SK-N-SH (cell line): ENCODE data around the gene C14orf39. TPM values are rescaled to one million over a fixed set of nuclear protein-coding genes. Genes with fewer than 3 reads are reported as not detected.
A peak's percentile ranks its signal among the peaks of the same experiment; 100 is the strongest.

ENCODE experiments used
- CTCF ChIA-PET: fragments of 300-600, 350-600 bp; formaldehyde crosslinking; extraction: SDS; loops from one replicate; lab custom pipeline; 2021; lab: Yijun Ruan, JAX
- POLR2A ChIA-PET: fragments of 350-600 bp; sonication (Branson Sonifier 250); formaldehyde crosslinking; extraction: SDS; loops from one replicate; lab custom pipeline; 2020; ENCODE audit warnings: antibody characterized with exemption, inconsistent platforms; lab: Yijun Ruan, JAX
- DNase-seq: peaks from one replicate; pipeline ENCODE4 v3.0.0; 2012
- H2AFZ ChIP-seq: fragments of 200-600 bp; sonication (generic); 2 replicates; pipeline ENCODE4 v1.8.1; 2016; ENCODE audit warnings: antibody characterized with exemption, mild to moderate bottlenecking, low read depth
- H3F3A ChIP-seq: fragments of 200-600 bp; sonication (generic); replicated peaks from 2 replicates; pipeline ENCODE3; 2016; ENCODE audit warnings: antibody characterized with exemption, mild to moderate bottlenecking; ENCODE audit not compliant: insufficient read depth
- H3K27ac ChIP-seq, 2 experiments: fragments of 200-500 bp in 1 of 2; fragments of 200-600 bp in 1 of 2; sonication (Bioruptor generic) in 1 of 2; sonication (generic), shearing (Covaris generic) in 1 of 2; 2 replicates each; pipeline versions ENCODE4 v1.5.1 to v1.6.1; 2014 to 2016; ENCODE audit warnings: low read depth in 2 of 2, inconsistent platforms in 1 of 2, low read length in 1 of 2, mild to moderate bottlenecking in 1 of 2, mixed read lengths in 1 of 2
- H3K27me3 ChIP-seq: fragments of 200-600 bp; sonication (generic), shearing (Covaris generic); 2 replicates; pipeline ENCODE4 v1.6.1; 2016; ENCODE audit warnings: mixed run types; ENCODE audit not compliant: insufficient read depth
- H3K36me3 ChIP-seq, 2 experiments: fragments of 200-500 bp in 1 of 2; fragments of 200-600 bp in 1 of 2; sonication (Bioruptor generic) in 1 of 2; sonication (generic) in 1 of 2; replicated peaks in 1 of 2; 2 replicates each; pipeline versions ENCODE3 to v1.5.1; 2014 to 2016; ENCODE audit warnings: low read length in 1 of 2, mild to moderate bottlenecking in 1 of 2; ENCODE audit not compliant: insufficient read depth in 2 of 2, control insufficient read depth in 1 of 2
- H3K4me1 ChIP-seq, 2 experiments: fragments of 200-500 bp in 1 of 2; fragments of 200-600 bp in 1 of 2; sonication (Bioruptor generic) in 1 of 2; sonication (generic), shearing (Covaris generic) in 1 of 2; 2 replicates each; pipeline versions ENCODE4 v1.5.1 to v1.6.1; 2014 to 2016; ENCODE audit warnings: low read depth in 1 of 2, low read length in 1 of 2, mixed run types in 1 of 2; ENCODE audit not compliant: insufficient read depth in 2 of 2, control insufficient read depth in 1 of 2
- H3K4me2 ChIP-seq: fragments of 200-600 bp; sonication (generic), shearing (Covaris generic); 2 replicates; pipeline ENCODE4 v1.6.1; 2017; ENCODE audit warnings: mixed run types
- H3K4me3 ChIP-seq, 2 experiments: fragments of 200-500 bp in 1 of 2; fragments of 200-600 bp in 1 of 2; sonication (Bioruptor generic) in 1 of 2; sonication (generic), shearing (Covaris generic) in 1 of 2; 2 replicates each; pipeline versions ENCODE4 v1.5.1 to v1.8.1; 2014 to 2016; ENCODE audit warnings: low read depth in 2 of 2, inconsistent platforms in 1 of 2, low read length in 1 of 2, mild to moderate bottlenecking in 1 of 2, mixed read lengths in 1 of 2, moderate library complexity in 1 of 2
- H3K79me2 ChIP-seq: fragments of 200-600 bp; sonication (generic); 2 replicates; pipeline ENCODE4 v1.8.1; 2017; ENCODE audit warnings: mild to moderate bottlenecking; ENCODE audit not compliant: insufficient read depth
- H3K9ac ChIP-seq: fragments of 200-600 bp; sonication (generic); 2 replicates; pipeline ENCODE4 v1.6.1; 2017; ENCODE audit warnings: mixed run types
- H3K9me2 ChIP-seq: fragments of 200-600 bp; sonication (generic); 2 replicates; pipeline ENCODE4 v1.6.1; 2017; ENCODE audit warnings: mixed run types
- H3K9me3 ChIP-seq: fragments of 200-600 bp; sonication (generic); 2 replicates; pipeline ENCODE4 v1.6.1; 2017; ENCODE audit warnings: mixed run types, mild to moderate bottlenecking, moderate library complexity
- H4K20me1 ChIP-seq: fragments of 200-600 bp; sonication (generic); 2 replicates; pipeline ENCODE4 v1.6.1; 2017; ENCODE audit warnings: mild to moderate bottlenecking, mixed run types; ENCODE audit not compliant: insufficient read depth
- EZH2phosphoT487 ChIP-seq: fragments of 200-600 bp; sonication (generic); IDR thresholded peaks from 2 replicates; pipeline ENCODE4 v1.6.1; 2017; ENCODE audit warnings: low read depth, mixed run types, mild to moderate bottlenecking, antibody characterized with exemption, moderate library complexity, borderline replicate concordance
- FOXM1 ChIP-seq: IDR thresholded peaks from 2 replicates; pipeline ENCODE4 v1.4.0; 2012; ENCODE audit warnings: low read depth, mild to moderate bottlenecking
- MAX ChIP-seq: IDR thresholded peaks from 2 replicates; pipeline ENCODE4 v1.4.0; 2012; ENCODE audit warnings: low read depth
- RAD21 ChIP-seq: IDR thresholded peaks from 2 replicates; pipeline ENCODE4 v1.6.1; 2012; ENCODE audit warnings: mild to moderate bottlenecking, low read length
- RFX5 ChIP-seq: IDR thresholded peaks from 2 replicates; pipeline ENCODE4 v1.6.1; 2012; ENCODE audit warnings: mild to moderate bottlenecking, improper control_type of control experiment, low read length
- TCF12 ChIP-seq: IDR thresholded peaks from 2 replicates; pipeline ENCODE4 v1.4.0; 2012
- WGBS: methylation state at CpG from one replicate; pipeline ENCODE4 v1.1.6; 2017; ENCODE audit warnings: low lambda C conversion rate; 5-methylcytosine and 5-hydroxymethylcytosine counted together
- polyA plus RNA-seq, 3 experiments: library from polyadenylated mRNA; depleted of rRNA; stranded (reverse); fragments of >200 nt; gene quantifications; 2 replicates each; pipeline ENCODE4 v1.2.3, GENCODE V29; 2012
- TF ChIP-seq, protein P1 (sequence below): fragments of 200-600 bp; sonication (generic); IDR thresholded peaks from 2 replicates; pipeline ENCODE4 v1.6.1; 2017; ENCODE audit warnings: antibody characterized with exemption, mild to moderate bottlenecking, moderate library complexity
- TF ChIP-seq, protein P2 (sequence below): fragments of 150-350 bp; IDR thresholded peaks from 2 replicates; pipeline ENCODE4 v1.6.1; 2017; ENCODE audit warnings: antibody characterized with exemption, low read length, low read depth, borderline replicate concordance
- TF ChIP-seq, protein P3 (sequence below): fragments of 150-350 bp; IDR thresholded peaks from 2 replicates; pipeline ENCODE4 v1.6.1; 2016; ENCODE audit warnings: mild to moderate bottlenecking, low read depth, low read length

The C14orf39 gene
- polyA plus RNA-seq, 1 of the 3 experiments (the other 2 are of a cell fraction) = 0.13 TPM

DNA sequence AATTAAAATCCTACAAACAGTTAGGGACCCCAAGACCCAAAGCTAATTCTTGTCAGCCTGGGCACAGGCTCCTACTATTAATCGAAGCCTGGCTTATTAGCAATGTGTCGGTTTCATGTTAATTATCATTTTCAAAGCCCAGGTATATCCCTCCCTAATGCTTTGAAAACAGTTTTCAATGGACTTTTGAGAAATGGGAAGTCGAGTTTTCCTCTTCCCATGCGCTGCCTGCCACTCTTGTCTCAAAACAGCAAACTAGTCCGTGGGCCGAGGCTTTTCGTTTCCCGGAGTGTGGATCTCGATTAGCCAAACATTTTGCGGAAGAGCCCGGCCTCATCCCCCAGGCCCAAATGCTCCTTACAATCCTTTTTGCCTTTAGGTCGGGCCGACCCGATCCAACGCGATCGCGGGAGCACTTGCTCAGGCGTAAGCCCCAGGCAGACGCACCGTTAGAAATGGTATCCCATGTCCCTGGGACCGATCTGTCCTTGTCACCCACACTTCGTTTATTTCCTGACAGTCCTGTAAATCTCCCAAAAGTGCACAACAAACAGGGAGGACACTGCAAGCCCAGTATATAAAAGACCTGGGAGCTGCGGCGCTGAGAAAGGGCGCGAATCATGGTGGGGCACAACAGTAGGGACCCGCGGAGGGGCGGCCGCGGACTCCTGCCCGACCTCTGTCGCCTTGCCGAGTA lies 24.5 kb upstream of the C14orf39 start:
- no peak for DNase-seq
- 20% methylated on average over 22 of the region's 35 CpGs for WGBS
- Histone ChIP-seq H3K4me3 (peak overlapping the region in 1 of 2 experiments; percentile 6; a peak in 1 of 4 replicates), H3K27ac (no peak overlapping the region), H3F3A (no peaks in the 10 kb centered on the region), H3K9me3 (no peaks in the 10 kb centered on the region), H3K9ac (no peak overlapping the region), H3K4me1 (peaks cover 3 to 22% of the 10 kb centered on the region in 2 experiments; a peak in 1 of 4 replicates), H3K27me3 (peaks cover 92% of the 10 kb centered on the region), H3K9me2 (no peaks in the 10 kb centered on the region), H2AFZ (no peak overlapping the region), H3K79me2 (no peaks in the 10 kb centered on the region), H3K4me2 (0 out of 2 replicates have a peak overlapping the region, but pooled peaks have one; percentile 15), H4K20me1 (no peaks in the 10 kb centered on the region), H3K36me3 (no peaks in the 10 kb centered on the region)
- CTCF ChIA-PET = interaction anchor here (1.3 to 4.8 kb wide), 2 partner anchors 51 to 160 kb away, joined by 4 to 17 read pairs; no protein-coding TSS in a partner anchor
- POLR2A ChIA-PET = no interaction called here
- TF ChIP-seq, protein P1, sequence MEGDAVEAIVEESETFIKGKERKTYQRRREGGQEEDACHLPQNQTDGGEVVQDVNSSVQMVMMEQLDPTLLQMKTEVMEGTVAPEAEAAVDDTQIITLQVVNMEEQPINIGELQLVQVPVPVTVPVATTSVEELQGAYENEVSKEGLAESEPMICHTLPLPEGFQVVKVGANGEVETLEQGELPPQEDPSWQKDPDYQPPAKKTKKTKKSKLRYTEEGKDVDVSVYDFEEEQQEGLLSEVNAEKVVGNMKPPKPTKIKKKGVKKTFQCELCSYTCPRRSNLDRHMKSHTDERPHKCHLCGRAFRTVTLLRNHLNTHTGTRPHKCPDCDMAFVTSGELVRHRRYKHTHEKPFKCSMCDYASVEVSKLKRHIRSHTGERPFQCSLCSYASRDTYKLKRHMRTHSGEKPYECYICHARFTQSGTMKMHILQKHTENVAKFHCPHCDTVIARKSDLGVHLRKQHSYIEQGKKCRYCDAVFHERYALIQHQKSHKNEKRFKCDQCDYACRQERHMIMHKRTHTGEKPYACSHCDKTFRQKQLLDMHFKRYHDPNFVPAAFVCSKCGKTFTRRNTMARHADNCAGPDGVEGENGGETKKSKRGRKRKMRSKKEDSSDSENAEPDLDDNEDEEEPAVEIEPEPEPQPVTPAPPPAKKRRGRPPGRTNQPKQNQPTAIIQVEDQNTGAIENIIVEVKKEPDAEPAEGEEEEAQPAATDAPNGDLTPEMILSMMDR = no peak
- TF ChIP-seq, protein P2, sequence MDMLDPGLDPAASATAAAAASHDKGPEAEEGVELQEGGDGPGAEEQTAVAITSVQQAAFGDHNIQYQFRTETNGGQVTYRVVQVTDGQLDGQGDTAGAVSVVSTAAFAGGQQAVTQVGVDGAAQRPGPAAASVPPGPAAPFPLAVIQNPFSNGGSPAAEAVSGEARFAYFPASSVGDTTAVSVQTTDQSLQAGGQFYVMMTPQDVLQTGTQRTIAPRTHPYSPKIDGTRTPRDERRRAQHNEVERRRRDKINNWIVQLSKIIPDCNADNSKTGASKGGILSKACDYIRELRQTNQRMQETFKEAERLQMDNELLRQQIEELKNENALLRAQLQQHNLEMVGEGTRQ = no peak
- no peak for TF ChIP-seq RAD21
- no peak for TF ChIP-seq RFX5
- no peak for TF ChIP-seq FOXM1
- TF ChIP-seq TCF12 = no peak
- TF ChIP-seq, protein P3, sequence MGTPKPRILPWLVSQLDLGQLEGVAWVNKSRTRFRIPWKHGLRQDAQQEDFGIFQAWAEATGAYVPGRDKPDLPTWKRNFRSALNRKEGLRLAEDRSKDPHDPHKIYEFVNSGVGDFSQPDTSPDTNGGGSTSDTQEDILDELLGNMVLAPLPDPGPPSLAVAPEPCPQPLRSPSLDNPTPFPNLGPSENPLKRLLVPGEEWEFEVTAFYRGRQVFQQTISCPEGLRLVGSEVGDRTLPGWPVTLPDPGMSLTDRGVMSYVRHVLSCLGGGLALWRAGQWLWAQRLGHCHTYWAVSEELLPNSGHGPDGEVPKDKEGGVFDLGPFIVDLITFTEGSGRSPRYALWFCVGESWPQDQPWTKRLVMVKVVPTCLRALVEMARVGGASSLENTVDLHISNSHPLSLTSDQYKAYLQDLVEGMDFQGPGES = no peak
- no peak for TF ChIP-seq EZH2phosphoT487
- TF ChIP-seq MAX = no peak
- TF ChIP-seq, all 33 proteins: peak for 0
